Mammary microvascular endothelial cell (primary cell): ENCODE measurements around the gene ROR1. TPM values are rescaled to one million over a fixed set of nuclear protein-coding genes. Genes with fewer than 3 reads are reported as not detected.

Experiments used
- total RNA-seq: library from RNA; depleted of rRNA; stranded (reverse); fragments of >200 nt; gene quantifications from 2 replicates; pipeline ENCODE4 v1.2.3, GENCODE V29; 2015

The ROR1 gene
- 2.8 and 3.3 TPM in 2 replicates for total RNA-seq

DNA sequence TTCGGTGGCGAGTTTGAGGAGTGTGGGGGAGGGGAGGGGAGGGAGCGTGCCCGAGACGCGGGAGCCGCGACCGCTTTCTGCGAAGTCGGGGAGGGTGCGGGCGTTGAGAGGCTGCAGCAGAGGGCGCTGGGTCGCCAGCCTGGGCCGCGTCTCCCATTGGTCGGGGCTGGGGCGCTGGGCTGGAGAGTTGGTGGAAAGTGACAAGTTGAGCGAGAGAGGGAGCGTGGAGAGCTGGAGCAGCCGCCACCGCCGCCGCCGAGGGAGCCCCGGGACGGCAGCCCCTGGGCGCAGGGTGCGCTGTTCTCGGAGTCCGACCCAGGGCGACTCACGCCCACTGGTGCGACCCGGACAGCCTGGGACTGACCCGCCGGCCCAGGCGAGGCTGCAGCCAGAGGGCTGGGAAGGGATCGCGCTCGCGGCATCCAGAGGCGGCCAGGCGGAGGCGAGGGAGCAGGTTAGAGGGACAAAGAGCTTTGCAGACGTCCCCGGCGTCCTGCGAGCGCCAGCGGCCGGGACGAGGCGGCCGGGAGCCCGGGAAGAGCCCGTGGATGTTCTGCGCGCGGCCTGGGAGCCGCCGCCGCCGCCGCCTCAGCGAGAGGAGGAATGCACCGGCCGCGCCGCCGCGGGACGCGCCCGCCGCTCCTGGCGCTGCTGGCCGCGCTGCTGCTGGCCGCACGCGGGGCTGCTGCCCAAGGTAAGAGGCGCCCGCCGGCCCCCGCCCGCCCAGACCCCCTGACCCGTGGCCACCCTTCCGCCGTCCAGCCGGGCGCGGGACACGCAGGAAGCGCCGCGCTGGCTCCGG is at the start of gene ROR1:
ROR1 (plus strand) TSS at position 203 of the 802 bp plus-strand sequence.

DNA sequence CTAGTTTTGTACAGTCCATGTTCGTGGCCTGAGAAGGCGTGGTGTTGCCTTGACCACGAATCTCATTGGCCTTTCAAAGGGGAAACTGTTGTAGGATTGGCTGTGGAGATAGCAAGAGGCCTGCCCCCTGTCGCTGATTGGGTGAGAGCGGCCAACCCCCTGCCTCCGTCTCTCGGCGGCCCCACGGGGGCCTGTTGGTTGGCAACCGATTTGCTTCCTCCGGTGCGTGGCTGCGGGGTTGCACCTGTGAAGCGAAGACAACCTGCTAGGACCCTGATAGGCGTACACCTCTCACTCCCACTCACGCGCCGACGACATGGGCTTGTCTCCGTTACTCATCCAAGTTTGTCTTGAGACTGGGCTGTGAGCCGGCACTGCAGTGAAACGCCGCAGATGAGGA is 429.6 kb downstream of the ROR1 start, which contains the start of gene UBE2U:
UBE2U (plus strand) TSS at position 204 of the 400 bp plus-strand sequence. CDS start 428 bp downstream, outside the sequence.

Other genes with a start within 250 kb of the ROR1 start
- gene PGM1, start 180.6 kb upstream of the ROR1 start, total RNA-seq = 22.7 and 24.5 TPM in 2 replicates